ENCODE measurements around the gene CCNB2.

CCNB2 gene

GRCh38 chr15:59138243-59138642 is 33.3 kb downstream of the CCNB2 start:
- TF ChIP-seq CTCF (IDR thresholded peaks at IDR 0.05) = peak; percentile 70

GRCh38 chr15:59140422-59141226 is 35.7 kb downstream of the CCNB2 start:
- no peak for TF ChIP-seq CTCF (IDR thresholded peaks at IDR 0.05)

- no peak for TF ChIP-seq CTCF (IDR thresholded peaks at IDR 0.05)
Observed at GRCh38 chr15:59143281-59143680, 38.3 kb downstream of the CCNB2 start.

GRCh38 chr15:59147666-59148065 is 42.7 kb downstream of the CCNB2 start:
- TF ChIP-seq CTCF (IDR thresholded peaks at IDR 0.05) = no peak

GRCh38 chr15:59148153-59148833 is 43.3 kb downstream of the CCNB2 start:
- TF ChIP-seq CTCF (IDR thresholded peaks at IDR 0.05) = no peak

- TF ChIP-seq CTCF (IDR thresholded peaks at IDR 0.05) = no peak
Observed at GRCh38 chr15:59150185-59150584, 45.2 kb downstream of the CCNB2 start.

GRCh38 chr15:59152694-59153450 is 47.9 kb downstream of the CCNB2 start:
- no peak for TF ChIP-seq CTCF (IDR thresholded peaks at IDR 0.05)

Data from LNCAP (cell line).